ENCODE data around the gene COL12A1. TPM values are rescaled to one million over a fixed set of nuclear protein-coding genes. Genes with fewer than 3 reads are reported as not detected.
A peak's percentile ranks its signal among the peaks of the same experiment; 100 is the strongest.

The COL12A1 gene
- total and polyA plus RNA-seq, 2 experiments from 2014 or later = 9.2 to 49.0 TPM

GRCh38 chr6:75076009-75076408, 129.8 kb downstream of the COL12A1 start:
- H2AFZ ChIP-seq = no peak overlapping the region
- H3K36me3 ChIP-seq (replicated peaks; ENCODE audit: insufficient read depth, low read depth) = no peaks in the 10 kb centered on the region
- no peaks in the 10 kb centered on the region for H3K27me3 ChIP-seq
- no peaks in the 10 kb centered on the region for H3K9me2 ChIP-seq (replicated peaks; ENCODE audit: insufficient read depth)
- H3K9me3 ChIP-seq (ENCODE audit: low read depth) = no peaks in the 10 kb centered on the region
- no peaks in the 10 kb centered on the region for H3K4me1 ChIP-seq (ENCODE audit: insufficient read depth)
- no peaks in the 10 kb centered on the region for H4K20me1 ChIP-seq (ENCODE audit: insufficient read depth, poor library complexity, severe bottlenecking)
- H3K4me3 ChIP-seq = no peak overlapping the region
- no peak for TF ChIP-seq EZH2 (IDR thresholded peaks at IDR 0.05; ENCODE audit: borderline replicate concordance)
- TF ChIP-seq EZH2phosphoT487 (IDR thresholded peaks at IDR 0.05; ENCODE audit: low read depth, severe bottlenecking, unreplicated experiment) = no peak
- TF ChIP-seq CTCF (IDR thresholded peaks at IDR 0.05; ENCODE audit: poor library complexity) = no peak
- no peaks in the 10 kb centered on the region for H3K79me2 ChIP-seq
- H3K4me2 ChIP-seq = no peak overlapping the region
- WGBS (ENCODE audit: low lambda C conversion rate, missing lambda C conversion rate) = 88% methylated on average over 5 of the region's 5 CpGs
- H3K27ac ChIP-seq = no peak overlapping the region
- DNase-seq (ENCODE audit: low spot score) = no peak

- no peak for DNase-seq (ENCODE audit: low spot score)
- H3K27ac ChIP-seq = no peak overlapping the region
- no peaks in the 10 kb centered on the region for H3K27me3 ChIP-seq
- H3K9me2 ChIP-seq (replicated peaks; ENCODE audit: insufficient read depth) = no peaks in the 10 kb centered on the region
- no peak overlapping the region for H2AFZ ChIP-seq
- H3K4me1 ChIP-seq (ENCODE audit: insufficient read depth) = no peaks in the 10 kb centered on the region
- 87% methylated on average over 1 of the region's 1 CpG for WGBS (ENCODE audit: low lambda C conversion rate, missing lambda C conversion rate)
- TF ChIP-seq EZH2 (IDR thresholded peaks at IDR 0.05; ENCODE audit: borderline replicate concordance) (no peak), EZH2phosphoT487 (IDR thresholded peaks at IDR 0.05; ENCODE audit: low read depth, severe bottlenecking, unreplicated experiment) (no peak), CTCF (IDR thresholded peaks at IDR 0.05; ENCODE audit: poor library complexity) (no peak)
- H3K9me3 ChIP-seq (ENCODE audit: low read depth) = no peaks in the 10 kb centered on the region
- H3K4me2 ChIP-seq = no peak overlapping the region
- no peaks in the 10 kb centered on the region for H3K36me3 ChIP-seq (replicated peaks; ENCODE audit: insufficient read depth, low read depth)
- H3K79me2 ChIP-seq = no peaks in the 10 kb centered on the region
- H3K4me3 ChIP-seq = no peak overlapping the region
- no peaks in the 10 kb centered on the region for H4K20me1 ChIP-seq (ENCODE audit: insufficient read depth, poor library complexity, severe bottlenecking)
Measured at GRCh38 chr6:75070244-75070643, 135.6 kb downstream of the COL12A1 start.

GRCh38 chr6:75065523-75065922, 140.3 kb downstream of the COL12A1 start:
- peak; percentile 25 for DNase-seq (ENCODE audit: low spot score)

More at GRCh38 chr6:75065523-75065922, 140.3 kb downstream of the COL12A1 start:
- Histone ChIP-seq H3K27me3 (no peaks in the 10 kb centered on the region), H2AFZ (no peak overlapping the region), H3K9me3 (ENCODE audit: low read depth) (no peaks in the 10 kb centered on the region), H3K4me3 (no peak overlapping the region), H3K79me2 (no peaks in the 10 kb centered on the region), H3K27ac (no peak overlapping the region), H3K4me1 (ENCODE audit: insufficient read depth) (no peaks in the 10 kb centered on the region), H3K9me2 (replicated peaks; ENCODE audit: insufficient read depth) (no peaks in the 10 kb centered on the region), H3K4me2 (no peak overlapping the region), H3K36me3 (replicated peaks; ENCODE audit: insufficient read depth, low read depth) (no peaks in the 10 kb centered on the region), H4K20me1 (ENCODE audit: insufficient read depth, poor library complexity, severe bottlenecking) (no peaks in the 10 kb centered on the region)
- TF ChIP-seq EZH2 (IDR thresholded peaks at IDR 0.05; ENCODE audit: borderline replicate concordance) = no peak
- peak; percentile 22 for TF ChIP-seq CTCF (IDR thresholded peaks at IDR 0.05; ENCODE audit: poor library complexity)
- WGBS (ENCODE audit: low lambda C conversion rate, missing lambda C conversion rate) = 28% methylated on average over 5 of the region's 5 CpGs
